ACHN (cell line): ENCODE data around the gene MLIP.
A peak's percentile ranks its signal among the peaks of the same experiment; 100 is the strongest.

Experiments used
- DNase-seq: peaks from one replicate; pipeline ENCODE4 v3.0.0-alpha.2; 2015
- in situ Hi-C: cut with HindIII; loops from 2 replicates; pipeline ENCODE4 v1.10.0; 2017; ENCODE audit warnings: low sequenced_read_pairs, low pct_ligation_motif_present, low pct_unique_long_range_greater_than_20kb

The MLIP gene

GRCh38 chr6:54291738-54292137, 180.5 kb downstream of the MLIP start:
- peak; percentile 50 for DNase-seq
- in situ Hi-C loops, result no loop called here

- in situ Hi-C loops, result no loop called here
- DNase-seq, result no peak
These were observed 183.8 kb downstream of the MLIP start for GRCh38 chr6:54294965-54295532.

GRCh38 chr6:54299542-54300269, 188.5 kb downstream of the MLIP start:
- in situ Hi-C loops, result no loop called here
- no peak for DNase-seq

- in situ Hi-C loops, result no loop called here
- no peak for DNase-seq
These were observed 190.5 kb downstream of the MLIP start for GRCh38 chr6:54301770-54302169.

- in situ Hi-C loops, result no loop called here
- peak; percentile 75 for DNase-seq
These were observed 196.2 kb downstream of the MLIP start for GRCh38 chr6:54307439-54307910.

GRCh38 chr6:54308289-54308985, 197.2 kb downstream of the MLIP start, which contains the start of gene TINAG:
Gene TINAG (plus strand): TSS chr6:54308441. CDS start chr6:54308551, 110 bp downstream.
- in situ Hi-C loops, result no loop called here
- peak; percentile 35 for DNase-seq

- in situ Hi-C loops, result no loop called here
- peak; percentile 14 for DNase-seq
These were observed 197.7 kb downstream of the MLIP start for GRCh38 chr6:54308986-54309315.

- in situ Hi-C loops, result no loop called here
- DNase-seq, result no peak
These were observed 199.3 kb downstream of the MLIP start for GRCh38 chr6:54310377-54311152.

GRCh38 chr6:54315656-54316055, 204.4 kb downstream of the MLIP start:
- DNase-seq, result no peak
- in situ Hi-C loops, result no loop called here
